ENCODE data around the gene AQP10.

DNA sequence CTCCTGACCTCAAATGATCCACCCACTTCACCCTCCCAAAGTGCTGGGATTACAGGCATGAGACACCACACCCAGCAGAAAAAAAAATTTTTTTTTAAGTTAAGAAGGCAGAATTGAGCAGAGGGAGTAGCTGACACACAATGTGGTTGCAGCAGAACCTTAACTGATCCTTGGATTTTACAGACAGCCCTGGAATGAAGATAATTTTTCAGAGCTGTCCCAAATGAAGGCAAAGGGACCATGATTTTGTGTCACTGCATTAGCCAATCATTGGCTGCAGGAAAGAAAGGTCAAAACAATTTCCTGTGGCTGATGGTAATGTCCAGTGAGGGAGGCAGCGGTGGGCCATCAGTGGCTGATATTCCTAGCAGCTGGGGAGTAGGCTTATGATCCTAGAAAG, 19.3 kb upstream of the AQP10 start:
- TF ChIP-seq, protein P1, sequence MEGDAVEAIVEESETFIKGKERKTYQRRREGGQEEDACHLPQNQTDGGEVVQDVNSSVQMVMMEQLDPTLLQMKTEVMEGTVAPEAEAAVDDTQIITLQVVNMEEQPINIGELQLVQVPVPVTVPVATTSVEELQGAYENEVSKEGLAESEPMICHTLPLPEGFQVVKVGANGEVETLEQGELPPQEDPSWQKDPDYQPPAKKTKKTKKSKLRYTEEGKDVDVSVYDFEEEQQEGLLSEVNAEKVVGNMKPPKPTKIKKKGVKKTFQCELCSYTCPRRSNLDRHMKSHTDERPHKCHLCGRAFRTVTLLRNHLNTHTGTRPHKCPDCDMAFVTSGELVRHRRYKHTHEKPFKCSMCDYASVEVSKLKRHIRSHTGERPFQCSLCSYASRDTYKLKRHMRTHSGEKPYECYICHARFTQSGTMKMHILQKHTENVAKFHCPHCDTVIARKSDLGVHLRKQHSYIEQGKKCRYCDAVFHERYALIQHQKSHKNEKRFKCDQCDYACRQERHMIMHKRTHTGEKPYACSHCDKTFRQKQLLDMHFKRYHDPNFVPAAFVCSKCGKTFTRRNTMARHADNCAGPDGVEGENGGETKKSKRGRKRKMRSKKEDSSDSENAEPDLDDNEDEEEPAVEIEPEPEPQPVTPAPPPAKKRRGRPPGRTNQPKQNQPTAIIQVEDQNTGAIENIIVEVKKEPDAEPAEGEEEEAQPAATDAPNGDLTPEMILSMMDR (conservative IDR thresholded peaks at IDR 0.05; ENCODE audit: low read length), result no peak
- TF ChIP-seq EZH2phosphoT487 (IDR thresholded peaks at IDR 0.05; ENCODE audit: borderline replicate concordance), result no peak
